ENCODE measurements around the gene CCDC172. TPM values are rescaled to one million over a fixed set of nuclear protein-coding genes. Genes with fewer than 3 reads are reported as not detected.

CCDC172 gene
- total and polyA plus RNA-seq, 2 experiments from 2014 or later = 4.6 to 17.6 TPM

DNA sequence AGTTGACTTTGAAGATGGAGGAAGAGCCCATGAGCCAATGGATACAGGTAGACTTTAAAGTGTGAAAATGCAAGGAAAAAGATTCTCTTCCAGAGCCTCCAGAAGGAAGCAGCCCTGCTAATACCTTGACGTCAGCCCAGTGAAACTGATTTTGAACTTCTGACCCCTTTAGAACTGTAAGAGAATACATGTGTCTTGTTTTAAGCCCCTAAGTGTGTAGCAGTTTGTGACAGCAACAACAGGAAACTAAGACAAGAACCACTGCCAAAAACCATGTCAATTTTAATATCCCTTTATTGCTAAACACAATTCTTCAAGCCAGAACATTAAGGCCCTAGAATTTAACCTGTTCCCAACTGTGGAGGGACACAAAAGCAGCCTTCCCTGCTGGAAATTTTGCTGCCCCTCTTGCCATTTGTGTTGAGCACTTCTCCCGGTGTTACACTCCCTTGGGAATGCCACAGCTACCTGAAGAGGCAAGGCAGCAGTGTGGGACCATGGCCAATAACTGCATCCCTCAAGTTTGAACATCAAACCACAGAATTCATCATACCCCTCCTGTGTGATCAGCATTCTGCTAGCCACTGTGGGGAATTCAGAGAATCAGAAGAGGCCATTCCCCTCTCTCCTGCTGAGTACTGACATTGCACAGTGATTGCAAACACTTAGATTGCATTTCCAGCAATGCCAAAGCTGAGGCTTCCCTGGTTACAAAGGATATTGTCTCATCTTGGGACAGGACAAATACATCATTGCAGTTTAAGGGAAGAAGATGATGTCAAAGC is 12.3 kb upstream of the CCDC172 start:
- DNase-seq (ENCODE audit: low spot score) (no peak), ATAC-seq (no peak)
- Mint-ChIP-seq H3K36me3 (ENCODE audit: low read depth) (no peaks in the 10 kb centered on the region), H3K27ac (no peak overlapping the region), H3K27me3 (ENCODE audit: insufficient read depth, low read depth, poor library complexity) (no peaks in the 10 kb centered on the region), H3K4me1 (peaks cover 7% of the 10 kb centered on the region), H3K9me3 (no peaks in the 10 kb centered on the region; the same call in 2 of the 3 replicates), H3K4me3 (no peak overlapping the region)
- Histone ChIP-seq H3K79me2 (replicated peaks; ENCODE audit: insufficient read depth) (no peaks in the 10 kb centered on the region), H3K9me2 (ENCODE audit: insufficient read depth) (0 out of 2 replicates have a peak, but pooled peaks cover 5% of the 10 kb centered on the region), H3K27me3 (ENCODE audit: insufficient read depth) (no peaks in the 10 kb centered on the region), H2AFZ (no peak overlapping the region), H4K20me1 (replicated peaks; ENCODE audit: insufficient read depth) (no peaks in the 10 kb centered on the region), H3K27ac (ENCODE audit: low read depth) (no peak overlapping the region), H3F3A (replicated peaks; ENCODE audit: low read depth) (no peaks in the 10 kb centered on the region), H3K4me1 (ENCODE audit: insufficient read depth) (peaks cover 5% of the 10 kb centered on the region; the same call in 1 of the 2 replicates), H3K4me3 (no peak overlapping the region), H3K4me2 (no peak overlapping the region), H3K36me3 (ENCODE audit: insufficient read depth) (no peaks in the 10 kb centered on the region)
- TF ChIP-seq JUNB (IDR thresholded peaks at IDR 0.05; ENCODE audit: unreplicated experiment) (no peak), CREB1 (CRISPR knock-in tag; IDR thresholded peaks at IDR 0.05; ENCODE audit: low read depth) (no peak), EZH2 (IDR thresholded peaks at IDR 0.05; ENCODE audit: low read depth, unreplicated experiment) (no peak), NANOG (IDR thresholded peaks at IDR 0.05; ENCODE audit: borderline replicate concordance) (no peak), POLR2AphosphoS5 (IDR thresholded peaks at IDR 0.05; ENCODE audit: low read depth) (no peak)
- TF ChIP-seq, protein P1, sequence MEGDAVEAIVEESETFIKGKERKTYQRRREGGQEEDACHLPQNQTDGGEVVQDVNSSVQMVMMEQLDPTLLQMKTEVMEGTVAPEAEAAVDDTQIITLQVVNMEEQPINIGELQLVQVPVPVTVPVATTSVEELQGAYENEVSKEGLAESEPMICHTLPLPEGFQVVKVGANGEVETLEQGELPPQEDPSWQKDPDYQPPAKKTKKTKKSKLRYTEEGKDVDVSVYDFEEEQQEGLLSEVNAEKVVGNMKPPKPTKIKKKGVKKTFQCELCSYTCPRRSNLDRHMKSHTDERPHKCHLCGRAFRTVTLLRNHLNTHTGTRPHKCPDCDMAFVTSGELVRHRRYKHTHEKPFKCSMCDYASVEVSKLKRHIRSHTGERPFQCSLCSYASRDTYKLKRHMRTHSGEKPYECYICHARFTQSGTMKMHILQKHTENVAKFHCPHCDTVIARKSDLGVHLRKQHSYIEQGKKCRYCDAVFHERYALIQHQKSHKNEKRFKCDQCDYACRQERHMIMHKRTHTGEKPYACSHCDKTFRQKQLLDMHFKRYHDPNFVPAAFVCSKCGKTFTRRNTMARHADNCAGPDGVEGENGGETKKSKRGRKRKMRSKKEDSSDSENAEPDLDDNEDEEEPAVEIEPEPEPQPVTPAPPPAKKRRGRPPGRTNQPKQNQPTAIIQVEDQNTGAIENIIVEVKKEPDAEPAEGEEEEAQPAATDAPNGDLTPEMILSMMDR (conservative IDR thresholded peaks at IDR 0.05; ENCODE audit: low read depth in 2 of 2) = no peak
- TF ChIP-seq, protein P2, sequence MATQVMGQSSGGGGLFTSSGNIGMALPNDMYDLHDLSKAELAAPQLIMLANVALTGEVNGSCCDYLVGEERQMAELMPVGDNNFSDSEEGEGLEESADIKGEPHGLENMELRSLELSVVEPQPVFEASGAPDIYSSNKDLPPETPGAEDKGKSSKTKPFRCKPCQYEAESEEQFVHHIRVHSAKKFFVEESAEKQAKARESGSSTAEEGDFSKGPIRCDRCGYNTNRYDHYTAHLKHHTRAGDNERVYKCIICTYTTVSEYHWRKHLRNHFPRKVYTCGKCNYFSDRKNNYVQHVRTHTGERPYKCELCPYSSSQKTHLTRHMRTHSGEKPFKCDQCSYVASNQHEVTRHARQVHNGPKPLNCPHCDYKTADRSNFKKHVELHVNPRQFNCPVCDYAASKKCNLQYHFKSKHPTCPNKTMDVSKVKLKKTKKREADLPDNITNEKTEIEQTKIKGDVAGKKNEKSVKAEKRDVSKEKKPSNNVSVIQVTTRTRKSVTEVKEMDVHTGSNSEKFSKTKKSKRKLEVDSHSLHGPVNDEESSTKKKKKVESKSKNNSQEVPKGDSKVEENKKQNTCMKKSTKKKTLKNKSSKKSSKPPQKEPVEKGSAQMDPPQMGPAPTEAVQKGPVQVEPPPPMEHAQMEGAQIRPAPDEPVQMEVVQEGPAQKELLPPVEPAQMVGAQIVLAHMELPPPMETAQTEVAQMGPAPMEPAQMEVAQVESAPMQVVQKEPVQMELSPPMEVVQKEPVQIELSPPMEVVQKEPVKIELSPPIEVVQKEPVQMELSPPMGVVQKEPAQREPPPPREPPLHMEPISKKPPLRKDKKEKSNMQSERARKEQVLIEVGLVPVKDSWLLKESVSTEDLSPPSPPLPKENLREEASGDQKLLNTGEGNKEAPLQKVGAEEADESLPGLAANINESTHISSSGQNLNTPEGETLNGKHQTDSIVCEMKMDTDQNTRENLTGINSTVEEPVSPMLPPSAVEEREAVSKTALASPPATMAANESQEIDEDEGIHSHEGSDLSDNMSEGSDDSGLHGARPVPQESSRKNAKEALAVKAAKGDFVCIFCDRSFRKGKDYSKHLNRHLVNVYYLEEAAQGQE (IDR thresholded peaks at IDR 0.05; ENCODE audit: unreplicated experiment) = no peak

DNA sequence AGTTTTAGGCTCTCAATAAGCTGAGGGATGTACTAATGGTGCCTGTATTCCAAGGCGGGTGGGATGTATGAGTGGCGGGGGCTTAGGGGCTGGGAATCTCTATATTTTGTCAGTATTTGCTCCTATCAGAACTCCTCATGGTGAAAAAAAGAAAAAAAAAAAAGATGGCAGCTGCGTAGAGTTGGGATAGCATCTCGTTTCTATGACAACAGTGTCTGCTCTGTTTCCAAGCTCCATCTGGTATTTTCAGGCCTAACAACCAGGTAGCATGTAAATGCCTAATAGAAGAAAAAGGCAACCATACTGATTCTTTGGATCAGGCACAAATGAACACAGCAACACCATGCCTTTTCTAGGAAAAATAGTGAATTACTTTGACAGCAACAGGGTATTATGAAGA is 11.7 kb upstream of the CCDC172 start:
- H3K4me3 Mint-ChIP-seq = no peak overlapping the region
- Histone ChIP-seq H3K4me2 (no peak overlapping the region), H2AFZ (no peak overlapping the region), H3F3A (replicated peaks; ENCODE audit: low read depth) (no peaks in the 10 kb centered on the region), H3K27ac (ENCODE audit: low read depth) (no peak overlapping the region), H4K20me1 (replicated peaks; ENCODE audit: insufficient read depth) (no peaks in the 10 kb centered on the region), H3K9me2 (ENCODE audit: insufficient read depth) (0 out of 2 replicates have a peak, but pooled peaks cover 5% of the 10 kb centered on the region), H3K36me3 (ENCODE audit: insufficient read depth) (no peaks in the 10 kb centered on the region), H3K4me3 (no peak overlapping the region), H3K4me1 (ENCODE audit: insufficient read depth) (peaks cover 5% of the 10 kb centered on the region; the same call in 1 of the 2 replicates), H3K79me2 (replicated peaks; ENCODE audit: insufficient read depth) (no peaks in the 10 kb centered on the region), H3K27me3 (ENCODE audit: insufficient read depth) (no peaks in the 10 kb centered on the region)
- no peaks in the 10 kb centered on the region; the same call in 2 of the 3 replicates for H3K9me3 Mint-ChIP-seq
- ATAC-seq = no peak
- H3K27me3 Mint-ChIP-seq (ENCODE audit: insufficient read depth, low read depth, poor library complexity) = no peaks in the 10 kb centered on the region
- no peaks in the 10 kb centered on the region for H3K36me3 Mint-ChIP-seq (ENCODE audit: low read depth)
- H3K4me1 Mint-ChIP-seq = peaks cover 7% of the 10 kb centered on the region
- peak; percentile 44 for DNase-seq (ENCODE audit: low spot score)
- H3K27ac Mint-ChIP-seq = no peak overlapping the region
- TF ChIP-seq, protein P3, sequence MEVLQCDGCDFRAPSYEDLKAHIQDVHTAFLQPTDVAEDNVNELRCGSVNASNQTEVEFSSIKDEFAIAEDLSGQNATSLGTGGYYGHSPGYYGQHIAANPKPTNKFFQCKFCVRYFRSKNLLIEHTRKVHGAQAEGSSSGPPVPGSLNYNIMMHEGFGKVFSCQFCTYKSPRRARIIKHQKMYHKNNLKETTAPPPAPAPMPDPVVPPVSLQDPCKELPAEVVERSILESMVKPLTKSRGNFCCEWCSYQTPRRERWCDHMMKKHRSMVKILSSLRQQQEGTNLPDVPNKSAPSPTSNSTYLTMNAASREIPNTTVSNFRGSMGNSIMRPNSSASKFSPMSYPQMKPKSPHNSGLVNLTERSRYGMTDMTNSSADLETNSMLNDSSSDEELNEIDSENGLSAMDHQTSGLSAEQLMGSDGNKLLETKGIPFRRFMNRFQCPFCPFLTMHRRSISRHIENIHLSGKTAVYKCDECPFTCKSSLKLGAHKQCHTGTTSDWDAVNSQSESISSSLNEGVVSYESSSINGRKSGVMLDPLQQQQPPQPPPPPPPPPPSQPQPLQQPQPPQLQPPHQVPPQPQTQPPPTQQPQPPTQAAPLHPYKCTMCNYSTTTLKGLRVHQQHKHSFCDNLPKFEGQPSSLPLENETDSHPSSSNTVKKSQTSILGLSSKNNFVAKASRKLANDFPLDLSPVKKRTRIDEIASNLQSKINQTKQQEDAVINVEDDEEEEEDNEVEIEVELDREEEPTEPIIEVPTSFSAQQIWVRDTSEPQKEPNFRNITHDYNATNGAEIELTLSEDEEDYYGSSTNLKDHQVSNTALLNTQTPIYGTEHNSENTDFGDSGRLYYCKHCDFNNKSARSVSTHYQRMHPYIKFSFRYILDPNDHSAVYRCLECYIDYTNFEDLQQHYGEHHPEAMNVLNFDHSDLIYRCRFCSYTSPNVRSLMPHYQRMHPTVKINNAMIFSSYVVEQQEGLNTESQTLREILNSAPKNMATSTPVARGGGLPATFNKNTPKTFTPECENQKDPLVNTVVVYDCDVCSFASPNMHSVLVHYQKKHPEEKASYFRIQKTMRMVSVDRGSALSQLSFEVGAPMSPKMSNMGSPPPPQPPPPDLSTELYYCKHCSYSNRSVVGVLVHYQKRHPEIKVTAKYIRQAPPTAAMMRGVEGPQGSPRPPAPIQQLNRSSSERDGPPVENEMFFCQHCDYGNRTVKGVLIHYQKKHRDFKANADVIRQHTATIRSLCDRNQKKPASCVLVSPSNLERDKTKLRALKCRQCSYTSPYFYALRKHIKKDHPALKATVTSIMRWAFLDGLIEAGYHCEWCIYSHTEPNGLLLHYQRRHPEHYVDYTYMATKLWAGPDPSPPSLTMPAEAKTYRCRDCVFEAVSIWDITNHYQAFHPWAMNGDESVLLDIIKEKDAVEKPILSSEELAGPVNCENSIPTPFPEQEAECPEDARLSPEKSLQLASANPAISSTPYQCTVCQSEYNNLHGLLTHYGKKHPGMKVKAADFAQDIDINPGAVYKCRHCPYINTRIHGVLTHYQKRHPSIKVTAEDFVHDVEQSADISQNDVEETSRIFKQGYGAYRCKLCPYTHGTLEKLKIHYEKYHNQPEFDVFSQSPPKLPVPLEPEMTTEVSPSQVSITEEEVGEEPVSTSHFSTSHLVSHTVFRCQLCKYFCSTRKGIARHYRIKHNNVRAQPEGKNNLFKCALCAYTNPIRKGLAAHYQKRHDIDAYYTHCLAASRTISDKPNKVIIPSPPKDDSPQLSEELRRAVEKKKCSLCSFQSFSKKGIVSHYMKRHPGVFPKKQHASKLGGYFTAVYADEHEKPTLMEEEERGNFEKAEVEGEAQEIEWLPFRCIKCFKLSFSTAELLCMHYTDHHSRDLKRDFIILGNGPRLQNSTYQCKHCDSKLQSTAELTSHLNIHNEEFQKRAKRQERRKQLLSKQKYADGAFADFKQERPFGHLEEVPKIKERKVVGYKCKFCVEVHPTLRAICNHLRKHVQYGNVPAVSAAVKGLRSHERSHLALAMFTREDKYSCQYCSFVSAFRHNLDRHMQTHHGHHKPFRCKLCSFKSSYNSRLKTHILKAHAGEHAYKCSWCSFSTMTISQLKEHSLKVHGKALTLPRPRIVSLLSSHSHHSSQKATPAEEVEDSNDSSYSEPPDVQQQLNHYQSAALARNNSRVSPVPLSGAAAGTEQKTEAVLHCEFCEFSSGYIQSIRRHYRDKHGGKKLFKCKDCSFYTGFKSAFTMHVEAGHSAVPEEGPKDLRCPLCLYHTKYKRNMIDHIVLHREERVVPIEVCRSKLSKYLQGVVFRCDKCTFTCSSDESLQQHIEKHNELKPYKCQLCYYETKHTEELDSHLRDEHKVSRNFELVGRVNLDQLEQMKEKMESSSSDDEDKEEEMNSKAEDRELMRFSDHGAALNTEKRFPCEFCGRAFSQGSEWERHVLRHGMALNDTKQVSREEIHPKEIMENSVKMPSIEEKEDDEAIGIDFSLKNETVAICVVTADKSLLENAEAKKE (CRISPR knock-in tag; IDR thresholded peaks at IDR 0.05) = no peak

Measured in GM23338 (cell line).